ENCODE data around the gene DNA2. TPM values are rescaled to one million over a fixed set of nuclear protein-coding genes. Genes with fewer than 3 reads are reported as not detected.
"Not testable (repeated sequence)": the region's sequence is repeated elsewhere in the genome, so short reads cannot be mapped to it uniquely, and the experiment has no call there.

The DNA2 gene, protein sequence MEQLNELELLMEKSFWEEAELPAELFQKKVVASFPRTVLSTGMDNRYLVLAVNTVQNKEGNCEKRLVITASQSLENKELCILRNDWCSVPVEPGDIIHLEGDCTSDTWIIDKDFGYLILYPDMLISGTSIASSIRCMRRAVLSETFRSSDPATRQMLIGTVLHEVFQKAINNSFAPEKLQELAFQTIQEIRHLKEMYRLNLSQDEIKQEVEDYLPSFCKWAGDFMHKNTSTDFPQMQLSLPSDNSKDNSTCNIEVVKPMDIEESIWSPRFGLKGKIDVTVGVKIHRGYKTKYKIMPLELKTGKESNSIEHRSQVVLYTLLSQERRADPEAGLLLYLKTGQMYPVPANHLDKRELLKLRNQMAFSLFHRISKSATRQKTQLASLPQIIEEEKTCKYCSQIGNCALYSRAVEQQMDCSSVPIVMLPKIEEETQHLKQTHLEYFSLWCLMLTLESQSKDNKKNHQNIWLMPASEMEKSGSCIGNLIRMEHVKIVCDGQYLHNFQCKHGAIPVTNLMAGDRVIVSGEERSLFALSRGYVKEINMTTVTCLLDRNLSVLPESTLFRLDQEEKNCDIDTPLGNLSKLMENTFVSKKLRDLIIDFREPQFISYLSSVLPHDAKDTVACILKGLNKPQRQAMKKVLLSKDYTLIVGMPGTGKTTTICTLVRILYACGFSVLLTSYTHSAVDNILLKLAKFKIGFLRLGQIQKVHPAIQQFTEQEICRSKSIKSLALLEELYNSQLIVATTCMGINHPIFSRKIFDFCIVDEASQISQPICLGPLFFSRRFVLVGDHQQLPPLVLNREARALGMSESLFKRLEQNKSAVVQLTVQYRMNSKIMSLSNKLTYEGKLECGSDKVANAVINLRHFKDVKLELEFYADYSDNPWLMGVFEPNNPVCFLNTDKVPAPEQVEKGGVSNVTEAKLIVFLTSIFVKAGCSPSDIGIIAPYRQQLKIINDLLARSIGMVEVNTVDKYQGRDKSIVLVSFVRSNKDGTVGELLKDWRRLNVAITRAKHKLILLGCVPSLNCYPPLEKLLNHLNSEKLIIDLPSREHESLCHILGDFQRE
- total RNA-seq (1 to 10 TPM; 3.7 to 5.7 TPM), total RNA-seq (2.7 to 119 (median 8.6) reads per million in 172 experiments)
- 2.0 TPM for polyA plus RNA-seq (2013, experiment 1 of 2)
- polyA plus RNA-seq (2013, experiment 2 of 2) = 2.6 TPM

DNA sequence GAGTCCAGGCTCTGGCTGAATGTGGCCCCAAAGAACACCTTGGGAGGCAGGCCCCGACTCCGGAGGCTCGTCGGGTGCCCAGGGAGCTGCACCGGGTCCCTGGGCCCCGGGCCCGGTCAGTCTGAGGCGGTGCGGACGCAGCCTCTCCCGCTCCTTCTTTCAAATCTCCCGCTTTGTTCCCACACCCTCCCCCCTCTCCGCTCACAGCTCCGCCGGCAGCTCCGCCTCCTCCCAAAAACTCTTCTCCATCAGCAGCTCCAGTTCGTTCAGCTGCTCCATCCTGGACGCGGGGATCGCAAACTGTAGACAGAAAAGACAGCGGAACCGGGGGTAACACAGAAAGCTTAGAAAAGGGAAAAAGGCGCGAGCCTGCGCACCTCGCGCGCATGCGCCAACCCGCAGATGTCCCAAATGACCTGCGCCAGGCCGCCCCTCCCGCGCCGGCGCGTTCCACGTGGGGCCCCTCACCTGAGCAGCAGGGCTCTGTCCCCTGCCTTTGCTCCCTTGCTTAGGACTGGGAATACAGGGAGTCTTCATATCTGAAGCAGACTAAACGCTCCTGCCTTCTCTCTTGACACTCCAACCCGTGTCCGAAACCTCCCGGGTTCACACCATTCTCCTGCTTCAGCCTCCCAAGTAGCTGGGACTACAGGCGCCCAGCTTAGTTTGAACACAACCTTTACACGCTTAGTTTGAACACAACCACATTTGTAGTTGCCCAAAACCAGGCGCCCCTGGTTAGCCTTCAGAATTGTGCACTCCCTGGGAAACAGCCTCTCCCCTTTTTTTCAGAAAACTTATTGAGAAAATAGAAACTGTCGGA, at the start of gene DNA2:
Gene DNA2, minus strand, starts transcription at position 388 of the 823 bp plus-strand sequence. Its CDS starts 109 bp downstream, at position 279.
- peak; percentile 85 for ATAC-seq (ENCODE audit: poor library complexity)
- POLR2A ChIA-PET = interaction anchor here (0.7 to 1.4 kb wide), 5 partner anchors 9 to 249 kb away, joined by 3 to 4 read pairs (median 3); partner anchors contain the start of genes CCAR1 and PBLD
- Histone ChIP-seq H3K9me3 (ENCODE audit: control insufficient read depth in 1 of 2, insufficient read depth in 1 of 2, low read length in 2 of 2) (no peaks in the 10 kb centered on the region), H3K4me3 (ENCODE audit: low read length) (peak within 1 kb of the TSS; percentile 91), H3K27me3 (ENCODE audit: control insufficient read depth in 1 of 2, insufficient read depth in 2 of 2, low read length in 2 of 2) (no peaks in the 10 kb centered on the region), H3K4me1 (ENCODE audit: insufficient read depth, low read length) (peaks cover 15% of the 10 kb centered on the region), H3K36me3 (ENCODE audit: insufficient read depth, low read length) (no peaks in the 10 kb centered on the region), H3K27ac (ENCODE audit: low read depth in 1 of 2, low read length in 2 of 2) (peak within 1 kb of the TSS in 1 of 2 donors; percentile 14)
- Mint-ChIP-seq H3K4me3 (peak within 1 kb of the TSS; percentile 99), H3K27ac (peak within 1 kb of the TSS; percentile 56), H3K36me3 (ENCODE audit: low read depth) (peaks cover 5% of the 10 kb centered on the region), H3K9me3 (no peaks in the 10 kb centered on the region), H3K4me1 (ENCODE audit: low read depth) (peaks cover 17% of the 10 kb centered on the region), H3K27me3 (no peaks in the 10 kb centered on the region)
- CTCF ChIA-PET = interaction anchor here (0.9 to 1.6 kb wide), 2 partner anchors 57 to 64 kb away, joined by 3 read pairs; no protein-coding TSS in a partner anchor
- DNase-seq = peak; percentile 34 to 86 (median 62)
- intact Hi-C loops (cut with DNase I, micrococcal nuclease) = loop anchor here in 1 of 2 experiments (5.0 kb wide), 1 partner anchor 59 kb away; no protein-coding TSS in a partner anchor
- TF ChIP-seq, protein P1, sequence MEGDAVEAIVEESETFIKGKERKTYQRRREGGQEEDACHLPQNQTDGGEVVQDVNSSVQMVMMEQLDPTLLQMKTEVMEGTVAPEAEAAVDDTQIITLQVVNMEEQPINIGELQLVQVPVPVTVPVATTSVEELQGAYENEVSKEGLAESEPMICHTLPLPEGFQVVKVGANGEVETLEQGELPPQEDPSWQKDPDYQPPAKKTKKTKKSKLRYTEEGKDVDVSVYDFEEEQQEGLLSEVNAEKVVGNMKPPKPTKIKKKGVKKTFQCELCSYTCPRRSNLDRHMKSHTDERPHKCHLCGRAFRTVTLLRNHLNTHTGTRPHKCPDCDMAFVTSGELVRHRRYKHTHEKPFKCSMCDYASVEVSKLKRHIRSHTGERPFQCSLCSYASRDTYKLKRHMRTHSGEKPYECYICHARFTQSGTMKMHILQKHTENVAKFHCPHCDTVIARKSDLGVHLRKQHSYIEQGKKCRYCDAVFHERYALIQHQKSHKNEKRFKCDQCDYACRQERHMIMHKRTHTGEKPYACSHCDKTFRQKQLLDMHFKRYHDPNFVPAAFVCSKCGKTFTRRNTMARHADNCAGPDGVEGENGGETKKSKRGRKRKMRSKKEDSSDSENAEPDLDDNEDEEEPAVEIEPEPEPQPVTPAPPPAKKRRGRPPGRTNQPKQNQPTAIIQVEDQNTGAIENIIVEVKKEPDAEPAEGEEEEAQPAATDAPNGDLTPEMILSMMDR (IDR thresholded peaks at IDR 0.05) = no peak

- POLR2A ChIA-PET; H3K27ac ChIP-seq (ENCODE audit: low read depth in 1 of 2, low read length in 2 of 2); H3K27ac Mint-ChIP-seq; H3K27me3 Mint-ChIP-seq; H3K4me3 Mint-ChIP-seq; H3K27me3 ChIP-seq (ENCODE audit: control insufficient read depth in 1 of 2, insufficient read depth in 2 of 2, low read length in 2 of 2); DNase-seq; H3K4me3 ChIP-seq (ENCODE audit: low read length); intact Hi-C loops (cut with DNase I, micrococcal nuclease); ATAC-seq (ENCODE audit: poor library complexity); H3K9me3 ChIP-seq (ENCODE audit: control insufficient read depth in 1 of 2, insufficient read depth in 1 of 2, low read length in 2 of 2); H3K4me1 ChIP-seq (ENCODE audit: insufficient read depth, low read length); CTCF ChIA-PET; H3K4me1 Mint-ChIP-seq (ENCODE audit: low read depth); H3K9me3 Mint-ChIP-seq: not testable (repeated sequence)
- peaks cover 41% of the 10 kb centered on the region for H3K36me3 Mint-ChIP-seq (ENCODE audit: low read depth)
- peaks cover 12% of the 10 kb centered on the region for H3K36me3 ChIP-seq (ENCODE audit: insufficient read depth, low read length)
Measured at GRCh38 chr10:68518609-68519008, 46.8 kb upstream of the DNA2 start.

GRCh38 chr10:68517188-68517587, 45.4 kb upstream of the DNA2 start:
- TF ChIP-seq, protein P1 (IDR thresholded peaks at IDR 0.05) = no peak
- no peaks in the 10 kb centered on the region for H3K9me3 ChIP-seq (ENCODE audit: control insufficient read depth in 1 of 2, insufficient read depth in 1 of 2, low read length in 2 of 2)
- intact Hi-C loops (cut with DNase I, micrococcal nuclease) = no loop called here
- H3K4me1 Mint-ChIP-seq (ENCODE audit: low read depth) = peaks cover 3% of the 10 kb centered on the region
- no peaks in the 10 kb centered on the region for H3K4me1 ChIP-seq (ENCODE audit: insufficient read depth, low read length)
- no peaks in the 10 kb centered on the region for H3K27me3 Mint-ChIP-seq
- no peaks in the 10 kb centered on the region for H3K27me3 ChIP-seq (ENCODE audit: control insufficient read depth in 1 of 2, insufficient read depth in 2 of 2, low read length in 2 of 2)
- H3K36me3 Mint-ChIP-seq (ENCODE audit: low read depth) = peaks cover 35% of the 10 kb centered on the region
- no peaks in the 10 kb centered on the region for H3K9me3 Mint-ChIP-seq
- H3K36me3 ChIP-seq (ENCODE audit: insufficient read depth, low read length) = peaks cover 12% of the 10 kb centered on the region
- ATAC-seq (ENCODE audit: poor library complexity) (no peak), DNase-seq (no peak)
- CTCF ChIA-PET = no interaction called here
- POLR2A ChIA-PET = no interaction called here
- no peak overlapping the region for H3K27ac Mint-ChIP-seq
- H3K27ac ChIP-seq (ENCODE audit: low read depth in 1 of 2, low read length in 2 of 2) = no peak overlapping the region
- H3K4me3 Mint-ChIP-seq = no peak overlapping the region
- no peak overlapping the region for H3K4me3 ChIP-seq (ENCODE audit: low read length)
